AG08395 (cell line): ENCODE measurements around the gene ZBP1.

ENCODE experiments used
- DNase-seq: peaks from one replicate; pipeline ENCODE4 v3.0.0; 2012; ENCODE audit warnings: mixed read lengths, low spot score

The ZBP1 gene, protein sequence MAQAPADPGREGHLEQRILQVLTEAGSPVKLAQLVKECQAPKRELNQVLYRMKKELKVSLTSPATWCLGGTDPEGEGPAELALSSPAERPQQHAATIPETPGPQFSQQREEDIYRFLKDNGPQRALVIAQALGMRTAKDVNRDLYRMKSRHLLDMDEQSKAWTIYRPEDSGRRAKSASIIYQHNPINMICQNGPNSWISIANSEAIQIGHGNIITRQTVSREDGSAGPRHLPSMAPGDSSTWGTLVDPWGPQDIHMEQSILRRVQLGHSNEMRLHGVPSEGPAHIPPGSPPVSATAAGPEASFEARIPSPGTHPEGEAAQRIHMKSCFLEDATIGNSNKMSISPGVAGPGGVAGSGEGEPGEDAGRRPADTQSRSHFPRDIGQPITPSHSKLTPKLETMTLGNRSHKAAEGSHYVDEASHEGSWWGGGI

GRCh38 chr20:57620274-57620990, at the start of gene ZBP1:
ZBP1 (minus strand) TSS chr20:57620426; CDS start chr20:57620295, 131 bp downstream.
- no peak for DNase-seq

DNA sequence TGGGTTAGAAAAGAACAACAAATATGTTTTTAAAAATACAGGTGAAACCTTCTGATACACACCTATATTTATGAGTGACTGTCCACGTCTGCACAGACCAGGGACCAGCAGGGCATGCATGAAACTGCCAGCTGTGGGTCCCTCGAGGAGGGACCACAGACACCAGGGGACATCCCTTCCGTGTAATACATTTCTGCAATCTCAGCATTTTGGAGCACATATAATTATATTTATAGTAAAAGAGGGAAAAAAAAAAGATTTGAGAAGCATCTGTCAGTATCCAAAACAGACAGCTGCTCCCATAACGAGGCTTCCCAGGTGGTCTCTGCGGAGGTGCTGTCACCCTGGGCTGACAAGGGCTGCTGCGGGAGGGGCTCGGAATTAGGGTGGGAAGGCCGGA, 49.4 kb upstream of the ZBP1 start:
- no peak for DNase-seq

DNA sequence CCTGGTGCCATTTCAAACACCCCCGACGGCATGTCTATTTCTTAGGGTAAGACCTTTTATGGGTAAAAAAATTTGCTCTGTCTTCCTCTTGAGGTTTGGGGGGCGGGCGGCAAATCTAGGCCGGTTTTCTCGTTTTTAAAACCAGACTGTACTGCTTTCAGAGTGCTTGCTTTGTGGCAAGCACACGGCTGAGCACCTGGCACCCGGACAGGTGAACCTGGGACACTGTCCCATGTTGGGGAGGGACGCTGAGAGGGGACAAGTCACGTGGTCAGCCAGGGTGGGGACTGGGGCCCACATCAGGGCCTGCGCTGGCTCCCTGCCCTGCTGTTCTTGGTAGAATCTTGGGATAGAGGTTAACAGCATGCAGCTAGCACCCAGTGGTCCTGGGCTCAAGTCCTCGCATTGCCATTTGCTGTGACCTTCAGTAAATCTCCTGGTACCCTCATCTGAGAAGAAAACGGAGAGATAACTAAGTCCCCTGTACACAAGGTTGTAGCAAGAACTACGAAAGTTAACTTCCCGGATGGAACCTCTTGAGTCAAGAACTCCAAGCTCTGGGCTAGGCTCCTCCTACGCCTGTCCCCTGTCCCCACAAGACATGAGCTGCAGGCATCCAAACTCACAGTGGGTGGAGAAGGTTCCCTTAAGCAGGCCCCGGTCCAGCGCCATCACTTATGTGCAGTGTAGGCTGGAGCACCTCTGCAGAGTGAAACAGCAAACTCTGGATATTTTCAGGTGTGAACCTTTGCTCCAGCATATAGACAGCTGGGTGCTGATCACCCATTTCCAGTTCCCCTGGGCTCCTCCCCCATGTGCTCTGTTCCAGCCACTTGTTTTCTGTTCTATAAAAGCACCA, 47.9 kb upstream of the ZBP1 start:
- DNase-seq, result no peak

- no peak for DNase-seq
Measured at GRCh38 chr20:57667388-57667787, 47.2 kb upstream of the ZBP1 start.

GRCh38 chr20:57666834-57667157, 46.6 kb upstream of the ZBP1 start:
- no peak for DNase-seq

GRCh38 chr20:57666106-57666833, 46.0 kb upstream of the ZBP1 start:
- no peak for DNase-seq

GRCh38 chr20:57665589-57665971, 45.4 kb upstream of the ZBP1 start:
- DNase-seq, result no peak

DNA sequence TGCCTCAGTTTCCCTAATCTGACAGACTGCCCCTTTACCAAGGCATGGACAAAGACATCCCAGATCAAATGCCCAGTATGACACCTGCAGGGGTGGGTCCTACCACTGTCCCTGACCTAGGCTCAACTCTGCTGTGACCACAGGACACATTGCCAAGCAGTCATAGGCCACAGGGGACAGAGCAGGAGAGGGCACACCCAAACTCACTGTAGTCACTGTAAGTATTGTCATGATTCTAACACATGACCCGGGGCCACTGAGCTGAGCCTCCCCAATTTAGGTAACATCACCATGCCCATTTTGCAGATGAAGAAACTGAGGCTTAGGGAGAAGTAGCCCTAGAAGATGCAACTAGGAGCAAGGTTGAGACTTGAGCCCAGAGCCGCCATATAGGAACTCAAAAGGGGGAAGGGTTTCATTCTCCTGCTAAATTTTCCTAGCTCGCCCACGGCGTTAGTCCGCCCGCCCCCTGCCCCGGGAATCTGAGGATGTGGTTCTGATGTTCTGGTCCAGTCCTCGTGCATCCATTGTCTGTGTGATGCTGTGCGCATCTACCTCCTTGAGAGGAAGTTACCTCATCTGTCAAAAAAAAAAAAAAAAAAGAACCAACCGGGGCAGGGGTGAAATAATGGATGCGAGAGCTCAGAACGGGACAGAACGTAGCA, 44.8 kb upstream of the ZBP1 start:
- DNase-seq, result no peak

DNA sequence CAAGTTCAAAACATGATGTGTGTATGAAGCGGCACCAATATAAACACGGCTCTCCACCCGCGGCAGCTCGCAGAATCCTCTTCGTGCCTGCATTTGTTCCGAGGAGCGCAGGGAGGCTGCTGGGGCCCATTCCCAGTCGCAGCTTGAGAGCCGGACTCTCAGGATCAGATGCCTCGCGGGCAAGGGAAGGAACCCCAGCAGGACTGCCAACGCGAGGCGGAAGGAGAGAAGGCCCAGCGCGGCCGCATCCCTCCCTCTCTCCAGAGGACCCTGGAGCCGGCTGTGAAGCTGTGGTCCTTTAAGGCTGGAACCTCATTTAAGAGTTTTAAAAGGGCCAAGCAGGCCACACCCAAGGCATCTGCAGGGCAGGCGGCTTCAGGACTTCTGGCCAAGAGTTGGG, 44.2 kb upstream of the ZBP1 start:
- DNase-seq, result no peak

GRCh38 chr20:57663681-57664451, 43.6 kb upstream of the ZBP1 start:
- no peak for DNase-seq

GRCh38 chr20:57663241-57663640, 43.0 kb upstream of the ZBP1 start:
- no peak for DNase-seq

DNA sequence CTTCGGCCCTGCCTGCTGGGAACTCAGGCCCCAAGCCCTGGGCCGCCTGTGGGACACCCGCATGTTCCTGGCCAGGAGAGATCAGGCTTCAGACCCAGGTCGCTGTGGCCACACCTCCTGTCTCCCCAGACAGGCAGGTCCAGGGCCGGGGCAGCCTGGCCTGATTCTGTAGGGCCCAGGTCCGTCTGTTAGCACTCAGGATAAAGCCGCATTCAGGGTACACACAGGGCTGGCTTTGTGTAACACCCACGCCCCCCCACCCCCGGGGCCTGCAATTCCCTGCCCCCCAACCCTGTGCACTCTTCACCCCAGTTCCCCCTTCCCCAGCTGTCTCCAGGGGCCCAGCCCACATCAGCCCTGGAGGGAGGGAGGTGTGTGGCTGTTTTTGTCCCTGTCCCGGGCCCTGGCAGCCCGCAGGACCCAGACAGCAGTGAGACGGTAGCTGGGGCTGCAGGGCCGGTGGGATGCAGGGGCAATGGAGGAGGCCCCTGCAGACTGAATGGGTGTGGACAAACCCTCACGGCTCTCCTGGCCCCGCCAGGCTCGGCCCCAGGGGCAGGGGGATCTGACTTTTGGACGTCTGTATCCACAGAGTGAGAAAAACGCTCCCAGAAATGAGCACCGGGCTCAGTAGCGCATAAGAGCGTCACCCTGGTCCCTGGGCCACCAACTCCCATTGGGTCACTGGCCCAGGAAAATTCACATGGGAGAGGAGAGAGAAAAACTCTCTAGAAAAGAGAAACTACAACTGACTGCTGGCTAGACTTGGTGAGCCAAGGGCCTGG, 42.4 kb upstream of the ZBP1 start:
- DNase-seq, result no peak

GRCh38 chr20:57661746-57662455, 41.7 kb upstream of the ZBP1 start:
- no peak for DNase-seq

GRCh38 chr20:57660922-57661745, 40.9 kb upstream of the ZBP1 start:
- no peak for DNase-seq

- DNase-seq, result no peak
Measured at GRCh38 chr20:57660181-57660921, 40.1 kb upstream of the ZBP1 start.

GRCh38 chr20:57659517-57660180, 39.4 kb upstream of the ZBP1 start:
- no peak for DNase-seq
